IMR-90 (cell line): ENCODE measurements around the gene CREB3L1. TPM values are rescaled to one million over a fixed set of nuclear protein-coding genes. Genes with fewer than 3 reads are reported as not detected.

Experiments used
- ATAC-seq: fragments of 200-7000 bp; cut with Tn5 transposase; 2 replicates; pipeline ENCODE4 v1.9.1; 2020; ENCODE audit warnings: low read depth, mild to moderate bottlenecking, moderate library complexity
- BruUV-seq: library from RNA; stranded (reverse); fragments of 400-500 nt; replicated peaks from 2 replicates; lab custom pipeline; 2021; lab: Mats Ljungman, UMichigan
- CTCF ChIA-PET: fragments of 300-600 bp; formaldehyde crosslinking; extraction: SDS; loops from one replicate; lab custom pipeline; 2021; ENCODE audit warnings: antibody characterized with exemption; lab: Yijun Ruan, JAX
- POLR2A ChIA-PET: fragments of 300-600 bp; sonication (Branson Sonifier 250); formaldehyde crosslinking; loops from one replicate; lab custom pipeline; 2022; ENCODE audit warnings: antibody characterized with exemption; ENCODE audit not compliant: unreplicated experiment; lab: Charles Lee
- DNase-seq: peaks from one replicate; pipeline ENCODE4 v3.0.0; 2013
- H2AFZ ChIP-seq: replicated peaks from 2 replicates; pipeline ENCODE3; 2013; ENCODE audit warnings: low read length, mild to moderate bottlenecking; ENCODE audit not compliant: poor library complexity
- H2AK5ac ChIP-seq: 2 replicates; pipeline ENCODE4 v1.6.1; 2013; ENCODE audit warnings: low read depth, low read length, inconsistent platforms
- H2AK9ac ChIP-seq: replicated peaks from 2 replicates; pipeline ENCODE3; 2013; ENCODE audit warnings: mild to moderate bottlenecking, low read depth, low read length, moderate library complexity; ENCODE audit not compliant: poor library complexity
- H2BK120ac ChIP-seq: 2 replicates; pipeline ENCODE4 v1.6.1; 2013; ENCODE audit warnings: low read depth, low read length, inconsistent platforms
- H2BK15ac ChIP-seq: 3 replicates; pipeline ENCODE4 v1.6.1; 2013; ENCODE audit warnings: low read depth, low read length, inconsistent platforms
- H2BK20ac ChIP-seq: 2 replicates; pipeline ENCODE4 v1.6.1; 2013; ENCODE audit warnings: low read depth, mild to moderate bottlenecking, inconsistent platforms, low read length, moderate library complexity
- H2BK5ac ChIP-seq: 2 replicates; pipeline ENCODE4 v1.6.1; 2013; ENCODE audit warnings: mild to moderate bottlenecking, low read depth, low read length, inconsistent platforms; ENCODE audit not compliant: poor library complexity, severe bottlenecking
- H3K14ac ChIP-seq: replicated peaks from 2 replicates; pipeline ENCODE4 v1.6.1; 2013; ENCODE audit warnings: low read depth, low read length, inconsistent platforms
- H3K18ac ChIP-seq: 2 replicates; pipeline ENCODE4 v1.6.1; 2013; ENCODE audit warnings: low read depth, low read length, control low read depth
- H3K23ac ChIP-seq: 2 replicates; pipeline ENCODE4 v1.6.1; 2013; ENCODE audit warnings: low read depth, low read length, inconsistent platforms
- H3K27ac ChIP-seq: 2 replicates; pipeline ENCODE4 v1.5.1; 2013; ENCODE audit warnings: mild to moderate bottlenecking, control low read depth, low read length; ENCODE audit not compliant: insufficient read depth
- H3K27me3 ChIP-seq: 2 replicates; pipeline ENCODE4 v1.6.1; 2013; ENCODE audit warnings: low read length; ENCODE audit not compliant: control insufficient read depth, insufficient read depth
- H3K36me3 ChIP-seq: 2 replicates; pipeline ENCODE4 v1.6.1; 2013; ENCODE audit warnings: low read length, mixed read lengths; ENCODE audit not compliant: control insufficient read depth, insufficient read depth
- H3K4ac ChIP-seq: 2 replicates; pipeline ENCODE4 v1.6.1; 2013; ENCODE audit warnings: low read depth, low read length, inconsistent platforms
- H3K4me1 ChIP-seq: 2 replicates; pipeline ENCODE4 v1.6.1; 2013; ENCODE audit warnings: low read length, mixed read lengths; ENCODE audit not compliant: control insufficient read depth, insufficient read depth
- H3K4me2 ChIP-seq: 2 replicates; pipeline ENCODE4 v1.6.1; 2013; ENCODE audit warnings: low read depth, mild to moderate bottlenecking, control low read depth, low read length, moderate library complexity
- H3K4me3 ChIP-seq: 2 replicates; pipeline ENCODE4 v1.5.1; 2013; ENCODE audit warnings: low read depth, mild to moderate bottlenecking, control low read depth, low read length, moderate library complexity; ENCODE audit not compliant: insufficient read depth
- H3K56ac ChIP-seq: 2 replicates; pipeline ENCODE4 v1.6.1; 2013; ENCODE audit warnings: low read length, inconsistent platforms; ENCODE audit not compliant: insufficient read depth; ENCODE audit errors: extremely low read depth
- H3K79me1 ChIP-seq, 2 experiments: 2 replicates each; pipeline ENCODE4 v1.6.1; 2013; ENCODE audit warnings: low read length in 2 of 2, inconsistent platforms in 1 of 2, low read depth in 1 of 2
- H3K9ac ChIP-seq: 2 replicates; pipeline ENCODE4 v1.6.1; 2013; ENCODE audit warnings: low read depth, low read length, control low read depth
- H3K9me1 ChIP-seq: 2 replicates; pipeline ENCODE4 v1.6.1; 2013; ENCODE audit warnings: low read length, inconsistent platforms; ENCODE audit not compliant: insufficient read depth
- H3K9me3 ChIP-seq: 2 replicates; pipeline ENCODE4 v1.6.1; 2013; ENCODE audit warnings: low read length; ENCODE audit not compliant: control insufficient read depth, insufficient read depth
- H4K20me1 ChIP-seq: 2 replicates; pipeline ENCODE4 v1.6.1; 2013; ENCODE audit warnings: low read length, inconsistent platforms; ENCODE audit not compliant: insufficient read depth
- H4K5ac ChIP-seq: 2 replicates; pipeline ENCODE4 v1.6.1; 2013; ENCODE audit warnings: mild to moderate bottlenecking, low read depth, low read length, control low read depth
- H4K8ac ChIP-seq, 2 experiments: 2 replicates each; pipeline ENCODE4 v1.6.1; 2013; ENCODE audit warnings: low read depth in 2 of 2, low read length in 2 of 2, control low read depth in 1 of 2, inconsistent platforms in 1 of 2
- H4K91ac ChIP-seq: 2 replicates; pipeline ENCODE4 v1.6.1; 2013; ENCODE audit warnings: low read depth, low read length, inconsistent platforms; ENCODE audit not compliant: insufficient read depth
- BHLHE40 ChIP-seq: fragments of 150-350 bp; IDR thresholded peaks from 2 replicates; pipeline ENCODE4 v1.6.1; 2016; ENCODE audit warnings: mild to moderate bottlenecking, low read depth, low read length
- ELK1 ChIP-seq: fragments of 150-350 bp; IDR thresholded peaks from 2 replicates; pipeline ENCODE4 v1.6.1; 2016; ENCODE audit warnings: low read depth, mild to moderate bottlenecking, low read length, moderate library complexity, borderline replicate concordance
- POLR2A ChIP-seq: IDR thresholded peaks from 2 replicates; pipeline ENCODE4 v1.6.1; 2012; ENCODE audit warnings: mild to moderate bottlenecking, low read depth, low read length
- RCOR1 ChIP-seq: IDR thresholded peaks from 2 replicates; pipeline ENCODE4 v1.6.1; 2012; ENCODE audit warnings: mild to moderate bottlenecking, low read length, improper control_type of control experiment; ENCODE audit not compliant: insufficient replicate concordance
- SMC3 ChIP-seq: fragments of 150-350 bp; IDR thresholded peaks from 2 replicates; pipeline ENCODE4 v1.6.1; 2016; ENCODE audit warnings: low read depth, mild to moderate bottlenecking, antibody characterized with exemption, low read length, moderate library complexity
- WGBS, 2 experiments: methylation state at CpG; one replicate each; pipeline versions ENCODE4 v1.1.5 to v1.1.7; 2013; ENCODE audit warnings: missing lambda C conversion rate in 2 of 2; ENCODE audit not compliant: insufficient read length in 1 of 2; ENCODE audit errors: extremely low coverage in 2 of 2; 5-methylcytosine and 5-hydroxymethylcytosine counted together
- dilution Hi-C: fragments of 300-500 bp; cut with HindIII; formaldehyde crosslinking; loops from one replicate; pipeline ENCODE4 v1.14.3; 2018; ENCODE audit warnings: low sequenced_read_pairs; ENCODE audit not compliant: unreplicated experiment
- in situ Hi-C: fragments of 300-500 bp; cut with MboI; formaldehyde crosslinking; loops from 3 replicates; pipeline ENCODE4 v1.14.3; 2019; ENCODE audit warnings: low sequenced_read_pairs, inconsistent platforms, mixed read lengths
- intact Hi-C: fragments of 100-400 bp; cut with micrococcal nuclease; formaldehyde crosslinking; loops from 2 replicates; pipeline ENCODE4 v1.10.0; 2022
- polyA plus RNA-seq, 3 experiments: library from polyadenylated mRNA; depleted of rRNA; stranded (reverse); fragments of >200 nt; gene quantifications; 2 replicates each; pipeline ENCODE4 v1.2.3, GENCODE V29; 2012; ENCODE audit warnings: low replicate concordance in 1 of 3
- total RNA-seq: library from RNA; depleted of rRNA; stranded (reverse); fragments of >200 nt; gene quantifications from 2 replicates; pipeline ENCODE4 v1.2.3, GENCODE V29; 2012

Gene CREB3L1
- total and polyA plus RNA-seq, 2 of the 4 experiments (the other 2 are of a cell fraction) = 8.1 to 82.3 TPM

- ATAC-seq (peak; percentile 6; the same call in 1 of the 2 replicates), DNase-seq (peak; percentile 80)
- H3K9ac ChIP-seq = peak overlapping the region; percentile 100
- H4K20me1 ChIP-seq = peaks cover 52% of the 10 kb centered on the region
- H4K8ac ChIP-seq = peak overlapping the region; percentile 62 to 92
- H3K56ac ChIP-seq = peak overlapping the region; percentile 99
- peak overlapping the region; percentile 98 for H3K4me2 ChIP-seq
- peak overlapping the region; percentile 98 for H3K27ac ChIP-seq
- peaks cover 19% of the 10 kb centered on the region for H3K9me1 ChIP-seq
- peak overlapping the region; percentile 86 for H2AFZ ChIP-seq
- H2AK9ac ChIP-seq = peak overlapping the region; percentile 96
- H4K5ac ChIP-seq = peak overlapping the region; percentile 96
- no peaks in the 10 kb centered on the region for H3K9me3 ChIP-seq
- H3K14ac ChIP-seq = peak overlapping the region; percentile 100
- H3K23ac ChIP-seq = peak overlapping the region; percentile 99
- BruUV-seq = no TSS peak
- in situ Hi-C loops = loop anchor here (5.0 kb wide), 1 partner anchor 37 kb away; no protein-coding TSS in a partner anchor
- ChIA-PET CTCF (interaction anchor here (1.1 to 4.4 kb wide), 4 partner anchors 11 to 36 kb away, joined by 3 to 31 read pairs (median 8); no protein-coding TSS in a partner anchor), POLR2A (interaction anchor here (0.8 to 2.4 kb wide), 3 partner anchors 11 to 29 kb away, joined by 4 to 14 read pairs (median 6); no protein-coding TSS in a partner anchor)
- peaks cover 12% of the 10 kb centered on the region for H3K36me3 ChIP-seq
- TF ChIP-seq BHLHE40 (no peak), ELK1 (no peak), SMC3 (0 out of 2 replicates have a peak, but pooled peaks have one; percentile 1), POLR2A (no peak), RCOR1 (no peak)
- H2BK5ac ChIP-seq = peak overlapping the region; percentile 98
- peaks cover 0 to 51% of the 10 kb centered on the region in 2 experiments; a peak in 2 of 4 replicates for H3K79me1 ChIP-seq
- H4K91ac ChIP-seq = peak overlapping the region; percentile 93
- H2BK120ac ChIP-seq = peak overlapping the region; percentile 90
- H3K18ac ChIP-seq = peak overlapping the region; percentile 98
- H2BK15ac ChIP-seq = peak overlapping the region; percentile 63
- H3K4me3 ChIP-seq = peak overlapping the region; percentile 86
- no peaks in the 10 kb centered on the region for H3K27me3 ChIP-seq
- intact Hi-C loops = loop anchor here (1.0 to 2.0 kb wide), 3 partner anchors 18 to 40 kb away; no protein-coding TSS in a partner anchor
- peak overlapping the region; percentile 99 for H2AK5ac ChIP-seq
- H3K4me1 ChIP-seq = peaks cover 18% of the 10 kb centered on the region
- peak overlapping the region; percentile 98 for H3K4ac ChIP-seq
- dilution Hi-C loops = no loop called here
- peak overlapping the region; percentile 85 for H2BK20ac ChIP-seq
- 9% methylated on average over 10 of the region's 15 CpGs; no CpG with 5 or more reads in 1 of the 2 experiments for WGBS, 2 experiments
These were observed 2.0 kb downstream of the CREB3L1 start for GRCh38 chr11:46279126-46280099.
